AG10803 (cell line): ENCODE results near the gene CLDN7.
A peak's percentile ranks its signal among the peaks of the same experiment; 100 is the strongest.

Source experiments
- DNase-seq: peaks from one replicate; pipeline ENCODE4 v3.0.0; 2010; ENCODE audit warnings: low read depth
- H3K4me3 ChIP-seq: 2 replicates; pipeline ENCODE4 v1.5.1; 2011; ENCODE audit warnings: mild to moderate bottlenecking, low read length, control low read depth
- CTCF ChIP-seq: conservative IDR thresholded peaks from 2 replicates; pipeline ENCODE4 v1.5.1; 2011; ENCODE audit warnings: mild to moderate bottlenecking, low read length, control low read depth, inconsistent platforms

CLDN7 gene

GRCh38 chr17:7218166-7218565, 44.1 kb downstream of the CLDN7 start:
- DNase-seq: no peak
- TF ChIP-seq CTCF: no peak
- peak overlapping the region; percentile 72; the same call in 1 of the 2 replicates for H3K4me3 ChIP-seq

GRCh38 chr17:7217113-7217987, 44.9 kb downstream of the CLDN7 start:
- H3K4me3 ChIP-seq: peak overlapping the region; percentile 72
- no peak for TF ChIP-seq CTCF
- DNase-seq: peak; percentile 75

- no peak for DNase-seq
- H3K4me3 ChIP-seq: peak overlapping the region; percentile 72
- TF ChIP-seq CTCF: no peak
These were observed 45.8 kb downstream of the CLDN7 start for GRCh38 chr17:7216242-7217112.

- peak overlapping the region; percentile 72 for H3K4me3 ChIP-seq
- no peak for TF ChIP-seq CTCF
- DNase-seq: no peak
These were observed 46.6 kb downstream of the CLDN7 start for GRCh38 chr17:7215652-7216180.

GRCh38 chr17:7215136-7215638, 47.1 kb downstream of the CLDN7 start:
- no peak for TF ChIP-seq CTCF
- DNase-seq: no peak
- H3K4me3 ChIP-seq: peak overlapping the region; percentile 68

- peak overlapping the region; percentile 68 for H3K4me3 ChIP-seq
- peak; percentile 69 for TF ChIP-seq CTCF
- DNase-seq: peak; percentile 95
These were observed 47.8 kb downstream of the CLDN7 start for GRCh38 chr17:7214300-7215135.
